Hepatocyte (in vitro differentiated cells): ENCODE results near the gene COBL.

Source experiments
- EZH2 ChIP-seq: fragments of 200-600 bp; sonication (generic); IDR thresholded peaks from 2 replicates; pipeline ENCODE4 v1.6.1; 2016; ENCODE audit warnings: antibody characterized with exemption, mild to moderate bottlenecking, borderline replicate concordance
- TF ChIP-seq, protein P1 (sequence below): fragments of 200-600 bp; sonication (generic); IDR thresholded peaks from 2 replicates; pipeline ENCODE4 v1.5.1; 2016; ENCODE audit warnings: antibody characterized with exemption, mild to moderate bottlenecking; ENCODE audit not compliant: poor library complexity

DNA sequence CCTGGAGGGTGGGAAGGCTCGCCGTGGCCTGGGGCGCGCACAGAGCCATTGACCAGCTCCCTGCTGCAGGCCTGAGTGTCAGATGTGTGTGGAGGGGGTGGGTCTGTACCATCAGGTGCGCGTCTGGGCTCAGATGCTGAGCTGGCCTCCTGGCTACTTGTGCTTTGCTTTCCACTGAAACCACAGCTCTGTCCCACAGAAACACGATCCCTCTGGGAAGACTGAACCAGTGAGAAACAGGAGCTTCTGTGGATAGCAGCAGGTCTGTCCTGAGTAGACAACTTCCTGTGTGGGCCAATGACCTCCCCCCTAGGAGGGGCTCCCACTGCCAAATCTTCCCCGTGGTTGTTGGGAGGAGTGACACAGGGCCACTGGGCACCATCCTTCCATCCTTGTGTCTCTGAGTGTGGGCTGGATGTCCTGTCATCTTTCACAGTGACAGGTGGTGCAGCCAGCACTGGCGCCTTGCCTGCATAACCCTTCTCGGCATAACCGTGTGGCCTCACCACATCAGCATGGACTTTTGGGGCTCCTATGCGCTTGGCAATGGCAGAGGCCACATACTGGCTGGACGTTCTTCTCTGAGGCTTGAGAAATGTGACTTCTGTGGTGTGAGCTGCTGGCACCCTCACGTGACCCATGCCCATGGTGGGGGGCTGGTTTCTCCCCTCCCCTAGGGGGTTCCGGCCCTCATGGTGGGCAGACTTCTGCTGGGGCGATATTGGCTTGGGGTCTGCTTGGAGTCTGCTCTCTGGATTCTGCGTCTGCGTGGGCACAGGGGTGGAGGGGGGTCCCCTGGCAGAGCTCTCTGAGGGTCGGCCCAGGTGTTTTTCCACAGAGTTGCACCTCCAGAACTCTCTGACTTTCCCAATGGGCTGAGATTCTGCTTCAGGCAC lies 288.4 kb downstream of the COBL start:
- TF ChIP-seq, protein P1, sequence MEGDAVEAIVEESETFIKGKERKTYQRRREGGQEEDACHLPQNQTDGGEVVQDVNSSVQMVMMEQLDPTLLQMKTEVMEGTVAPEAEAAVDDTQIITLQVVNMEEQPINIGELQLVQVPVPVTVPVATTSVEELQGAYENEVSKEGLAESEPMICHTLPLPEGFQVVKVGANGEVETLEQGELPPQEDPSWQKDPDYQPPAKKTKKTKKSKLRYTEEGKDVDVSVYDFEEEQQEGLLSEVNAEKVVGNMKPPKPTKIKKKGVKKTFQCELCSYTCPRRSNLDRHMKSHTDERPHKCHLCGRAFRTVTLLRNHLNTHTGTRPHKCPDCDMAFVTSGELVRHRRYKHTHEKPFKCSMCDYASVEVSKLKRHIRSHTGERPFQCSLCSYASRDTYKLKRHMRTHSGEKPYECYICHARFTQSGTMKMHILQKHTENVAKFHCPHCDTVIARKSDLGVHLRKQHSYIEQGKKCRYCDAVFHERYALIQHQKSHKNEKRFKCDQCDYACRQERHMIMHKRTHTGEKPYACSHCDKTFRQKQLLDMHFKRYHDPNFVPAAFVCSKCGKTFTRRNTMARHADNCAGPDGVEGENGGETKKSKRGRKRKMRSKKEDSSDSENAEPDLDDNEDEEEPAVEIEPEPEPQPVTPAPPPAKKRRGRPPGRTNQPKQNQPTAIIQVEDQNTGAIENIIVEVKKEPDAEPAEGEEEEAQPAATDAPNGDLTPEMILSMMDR, result no peak
- TF ChIP-seq EZH2, result no peak
